Gastroesophageal sphincter (tissue), 3 donors: ENCODE results near the gene TRIM67.

Experiments used
- EP300 ChIP-seq: sonication (generic); formaldehyde crosslinking; IDR thresholded peaks from one replicate; pipeline ENCODE4 v1.6.1; 2017; ENCODE audit warnings: antibody characterized with exemption, mild to moderate bottlenecking
- POLR2A ChIP-seq, 2 donors: fragments of 450-650 bp; IDR thresholded peaks; one replicate each; pipeline ENCODE4 v1.6.1; 2017; ENCODE audit warnings: antibody characterized with exemption in 2 of 2, mild to moderate bottlenecking in 2 of 2, moderate library complexity in 1 of 2
- POLR2AphosphoS5 ChIP-seq: sonication (generic); formaldehyde crosslinking; IDR thresholded peaks from one replicate; pipeline ENCODE4 v1.6.1; 2017; ENCODE audit warnings: antibody characterized with exemption
- TF ChIP-seq, protein P1 (sequence below), 4 experiments: fragments of 200-600 bp in 2 of 4; fragments of 450-650 bp in 2 of 4; sonication (generic) in 1 of 4; IDR thresholded peaks; one replicate each; pipeline ENCODE4 v1.5.1; 2017 to 2019; ENCODE audit warnings: antibody characterized with exemption in 4 of 4, mild to moderate bottlenecking in 2 of 4, moderate library complexity in 2 of 4

DNA sequence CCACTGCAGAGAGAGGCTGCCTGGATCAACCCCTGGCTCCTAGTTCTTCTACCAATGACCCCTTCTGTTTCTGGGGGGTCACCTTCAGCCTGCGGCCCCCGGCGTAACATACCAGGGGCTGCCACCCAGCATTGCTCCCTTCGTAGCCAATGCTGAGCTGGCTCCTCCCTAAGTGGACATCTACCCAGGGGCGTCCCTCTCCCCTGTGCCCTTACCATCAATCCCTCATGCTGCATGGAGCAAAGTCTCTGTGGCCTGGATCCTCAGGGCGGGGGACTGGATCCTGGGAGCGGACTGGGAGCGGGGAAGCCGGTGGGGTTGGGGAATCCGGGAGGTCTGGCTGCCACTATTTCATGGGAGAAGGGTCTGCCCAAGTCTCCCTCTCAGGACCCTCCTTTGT lies 28.6 kb downstream of the TRIM67 start:
- no peak for TF ChIP-seq POLR2A (IDR thresholded peaks at IDR 0.05)
- TF ChIP-seq, protein P1, sequence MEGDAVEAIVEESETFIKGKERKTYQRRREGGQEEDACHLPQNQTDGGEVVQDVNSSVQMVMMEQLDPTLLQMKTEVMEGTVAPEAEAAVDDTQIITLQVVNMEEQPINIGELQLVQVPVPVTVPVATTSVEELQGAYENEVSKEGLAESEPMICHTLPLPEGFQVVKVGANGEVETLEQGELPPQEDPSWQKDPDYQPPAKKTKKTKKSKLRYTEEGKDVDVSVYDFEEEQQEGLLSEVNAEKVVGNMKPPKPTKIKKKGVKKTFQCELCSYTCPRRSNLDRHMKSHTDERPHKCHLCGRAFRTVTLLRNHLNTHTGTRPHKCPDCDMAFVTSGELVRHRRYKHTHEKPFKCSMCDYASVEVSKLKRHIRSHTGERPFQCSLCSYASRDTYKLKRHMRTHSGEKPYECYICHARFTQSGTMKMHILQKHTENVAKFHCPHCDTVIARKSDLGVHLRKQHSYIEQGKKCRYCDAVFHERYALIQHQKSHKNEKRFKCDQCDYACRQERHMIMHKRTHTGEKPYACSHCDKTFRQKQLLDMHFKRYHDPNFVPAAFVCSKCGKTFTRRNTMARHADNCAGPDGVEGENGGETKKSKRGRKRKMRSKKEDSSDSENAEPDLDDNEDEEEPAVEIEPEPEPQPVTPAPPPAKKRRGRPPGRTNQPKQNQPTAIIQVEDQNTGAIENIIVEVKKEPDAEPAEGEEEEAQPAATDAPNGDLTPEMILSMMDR (IDR thresholded peaks at IDR 0.05) = no peak
- no peak for TF ChIP-seq POLR2AphosphoS5
- no peak for TF ChIP-seq EP300
